ENCODE data around the gene ZBTB9.

Gene ZBTB9

GRCh38 chr6:33458676-33459075 is 4.3 kb downstream of the ZBTB9 start:
- Histone ChIP-seq H3K27me3 (ENCODE audit: insufficient read depth, poor library complexity, severe bottlenecking) (no peaks in the 10 kb centered on the region), H3K27ac (replicated peaks) (no peak overlapping the region), H3K4me3 (replicated peaks; ENCODE audit: insufficient read depth, low read length) (no peak overlapping the region)
- TF ChIP-seq POLR2AphosphoS5 (IDR thresholded peaks at IDR 0.05; ENCODE audit: low read depth) (no peak), REST (IDR thresholded peaks at IDR 0.05; ENCODE audit: insufficient replicate concordance, low read depth) (no peak), CTCF (IDR thresholded peaks at IDR 0.05; ENCODE audit: insufficient read depth, low read length) (no peak), SPI1 (IDR thresholded peaks at IDR 0.05; ENCODE audit: borderline replicate concordance, low read depth) (no peak), GABPA (IDR thresholded peaks at IDR 0.05; ENCODE audit: low read depth) (no peak)
- no peak for DNase-seq (ENCODE audit: low read depth in 1 of 2, low spot score in 1 of 2)

- Histone ChIP-seq H3K4me3 (replicated peaks; ENCODE audit: insufficient read depth, low read length) (no peak overlapping the region), H3K27me3 (ENCODE audit: insufficient read depth, poor library complexity, severe bottlenecking) (no peaks in the 10 kb centered on the region), H3K27ac (replicated peaks) (no peak overlapping the region)
- TF ChIP-seq CTCF (IDR thresholded peaks at IDR 0.05; ENCODE audit: insufficient read depth, low read length) (no peak), SPI1 (IDR thresholded peaks at IDR 0.05; ENCODE audit: borderline replicate concordance, low read depth) (no peak), GABPA (IDR thresholded peaks at IDR 0.05; ENCODE audit: low read depth) (no peak), REST (IDR thresholded peaks at IDR 0.05; ENCODE audit: insufficient replicate concordance, low read depth) (no peak), POLR2AphosphoS5 (IDR thresholded peaks at IDR 0.05; ENCODE audit: low read depth) (no peak)
- no peak for DNase-seq (ENCODE audit: low read depth in 1 of 2, low spot score in 1 of 2)
Measured at GRCh38 chr6:33459226-33459625, 4.8 kb downstream of the ZBTB9 start.

- no peak for DNase-seq (ENCODE audit: low read depth in 1 of 2, low spot score in 1 of 2)
- Histone ChIP-seq H3K4me3 (replicated peaks; ENCODE audit: insufficient read depth, low read length) (no peak overlapping the region), H3K27me3 (ENCODE audit: insufficient read depth, poor library complexity, severe bottlenecking) (no peaks in the 10 kb centered on the region), H3K27ac (replicated peaks) (no peak overlapping the region)
- TF ChIP-seq POLR2AphosphoS5 (IDR thresholded peaks at IDR 0.05; ENCODE audit: low read depth) (no peak), CTCF (IDR thresholded peaks at IDR 0.05; ENCODE audit: insufficient read depth, low read length) (no peak), GABPA (IDR thresholded peaks at IDR 0.05; ENCODE audit: low read depth) (no peak), SPI1 (IDR thresholded peaks at IDR 0.05; ENCODE audit: borderline replicate concordance, low read depth) (no peak), REST (IDR thresholded peaks at IDR 0.05; ENCODE audit: insufficient replicate concordance, low read depth) (no peak)
Measured at GRCh38 chr6:33466075-33466735, 11.8 kb downstream of the ZBTB9 start.
